ENCODE measurements around the gene CASK.
"Not testable (repeated sequence)": the region's sequence is repeated elsewhere in the genome, so short reads cannot be mapped to it uniquely, and the experiment has no call there.

Gene CASK

GRCh38 chrX:41728125-41728524 lies 195.2 kb downstream of the CASK start:
- no peak for DNase-seq

- DNase-seq, result no peak
Observed at GRCh38 chrX:41723826-41724225, 199.5 kb downstream of the CASK start, which contains the start of gene GPR82. TSS of gene GPR82 (plus strand) at chrX:41724181. CDS start at chrX:41727027, 2,846 bp downstream.

GRCh38 chrX:41722816-41723618 lies 200.3 kb downstream of the CASK start:
- no peak for DNase-seq

- no peak for DNase-seq
Observed at GRCh38 chrX:41722214-41722613, 201.1 kb downstream of the CASK start.

- DNase-seq, result no peak
Observed at GRCh38 chrX:41721590-41721989, 201.8 kb downstream of the CASK start.

- peak; percentile 31 for DNase-seq
Observed at GRCh38 chrX:41720125-41720779, 203.1 kb downstream of the CASK start.

- DNase-seq, result not testable (repeated sequence)
Observed at GRCh38 chrX:41719610-41720009, 203.7 kb downstream of the CASK start.

- DNase-seq, result no peak
Observed at GRCh38 chrX:41718481-41719235, 204.7 kb downstream of the CASK start.

GRCh38 chrX:41716767-41717473 lies 206.4 kb downstream of the CASK start:
- no peak for DNase-seq

GRCh38 chrX:41716222-41716621 lies 207.1 kb downstream of the CASK start:
- no peak for DNase-seq

- DNase-seq, result no peak
Observed at GRCh38 chrX:41711021-41711667, 212.2 kb downstream of the CASK start.

GRCh38 chrX:41708486-41708885 lies 214.9 kb downstream of the CASK start:
- no peak for DNase-seq

GRCh38 chrX:41707218-41707617 lies 216.1 kb downstream of the CASK start:
- no peak for DNase-seq

GRCh38 chrX:41705680-41706374 lies 217.5 kb downstream of the CASK start:
- DNase-seq, result no peak

GRCh38 chrX:41705042-41705441 lies 218.3 kb downstream of the CASK start:
- DNase-seq, result no peak

GRCh38 chrX:41703574-41704029 lies 219.8 kb downstream of the CASK start:
- DNase-seq, result no peak

GRCh38 chrX:41695426-41695825 lies 227.9 kb downstream of the CASK start:
- DNase-seq, result peak; percentile 28

- no peak for DNase-seq
Observed at GRCh38 chrX:41693024-41693423, 230.3 kb downstream of the CASK start.

GRCh38 chrX:41692162-41692749 lies 231.1 kb downstream of the CASK start:
- DNase-seq, result no peak

GRCh38 chrX:41689711-41690110 lies 233.6 kb downstream of the CASK start:
- DNase-seq, result no peak

GRCh38 chrX:41688835-41689234 lies 234.5 kb downstream of the CASK start, which contains the start of gene GPR34:
TSS of gene GPR34 (plus strand) at chrX:41688973. CDS start at chrX:41695634, 6,661 bp downstream.
- DNase-seq, result peak; percentile 18
